PC-9 (cell line): ENCODE results near the gene PNPLA3.

Experiments
- CTCF ChIP-seq: fragments of 200-600 bp; sonication (generic); conservative IDR thresholded peaks from 2 replicates; pipeline ENCODE4 v1.6.1; 2017; ENCODE audit warnings: mixed run types, antibody characterized with exemption, mild to moderate bottlenecking, moderate library complexity
- EZH2 ChIP-seq: fragments of 200-600 bp; sonication (generic); IDR thresholded peaks from 2 replicates; pipeline ENCODE4 v1.8.0; 2017; ENCODE audit warnings: antibody characterized with exemption, low read depth

GRCh38 chr22:43992331-43992821, 68.8 kb downstream of the PNPLA3 start:
- TF ChIP-seq CTCF = no peak
- TF ChIP-seq EZH2 = no peak
